SK-N-SH treated with all-trans-retinoic acid at 6 μM for 48 hours (cell line): ENCODE data around the gene PLEKHG2.

Source experiments
- ATAC-seq: fragments of 200-7000 bp; cut with Tn5 transposase; 3 replicates; pipeline ENCODE4 v1.9.1; 2020; ENCODE audit warnings: mild to moderate bottlenecking, moderate library complexity
- ARNTL ChIP-seq: fragments of 450-650 bp; formaldehyde crosslinking; IDR thresholded peaks from 2 replicates; pipeline ENCODE4 v1.5.0; 2020; ENCODE audit warnings: low read depth, mild to moderate bottlenecking, moderate library complexity, borderline replicate concordance
- BACH2 ChIP-seq: fragments of 250-450 bp; sonication (Bioruptor Pico); IDR thresholded peaks from 2 replicates; pipeline ENCODE4 v1.9.0; 2021; ENCODE audit warnings: mild to moderate bottlenecking, borderline replicate concordance
- CREB5 ChIP-seq: fragments of 250-450 bp; sonication (Bioruptor Pico); IDR thresholded peaks from 2 replicates; pipeline ENCODE4 v1.5.1; 2020; ENCODE audit warnings: low read depth, mild to moderate bottlenecking, moderate library complexity
- CSDC2 ChIP-seq: fragments of 250-450 bp; sonication (Bioruptor Pico); IDR thresholded peaks from 2 replicates; pipeline ENCODE4 v1.5.0; 2020; ENCODE audit warnings: mild to moderate bottlenecking, moderate library complexity
- ESRRG ChIP-seq: fragments of 250-450 bp; sonication (Bioruptor Pico); IDR thresholded peaks from 2 replicates; pipeline ENCODE4 v1.6.1; 2021; ENCODE audit warnings: mild to moderate bottlenecking
- GLIS3 ChIP-seq: fragments of 250-450 bp; sonication (Bioruptor Pico); IDR thresholded peaks from 2 replicates; pipeline ENCODE4 v1.5.0; 2020; ENCODE audit warnings: mild to moderate bottlenecking, moderate library complexity
- ISL1 ChIP-seq: fragments of 250-450 bp; sonication (Bioruptor Pico); IDR thresholded peaks from 2 replicates; pipeline ENCODE4 v2.1.2; 2022; ENCODE audit warnings: mild to moderate bottlenecking, moderate library complexity
- OSR1 ChIP-seq: fragments of 250-450 bp; sonication (Bioruptor Pico); IDR thresholded peaks from 2 replicates; pipeline ENCODE4 v1.8.0; 2022; ENCODE audit warnings: moderate library complexity, mild to moderate bottlenecking, inconsistent platforms
- PATZ1 ChIP-seq: fragments of 250-450 bp; sonication (Bioruptor Pico); IDR thresholded peaks from 2 replicates; pipeline ENCODE4 v1.8.0; 2020; ENCODE audit warnings: mild to moderate bottlenecking, moderate library complexity, borderline replicate concordance
- POU6F1 ChIP-seq: fragments of 250-450 bp; sonication (Bioruptor Pico); IDR thresholded peaks from 2 replicates; pipeline ENCODE4 v1.8.0; 2021; ENCODE audit warnings: low read depth, mild to moderate bottlenecking, moderate library complexity, borderline replicate concordance
- RARB ChIP-seq: fragments of 250-450 bp; sonication (Bioruptor Pico); IDR thresholded peaks from 2 replicates; pipeline ENCODE4 v1.8.0; 2021; ENCODE audit warnings: mild to moderate bottlenecking, moderate library complexity
- SNAI2 ChIP-seq: fragments of 250-450 bp; sonication (Bioruptor Pico); IDR thresholded peaks from 2 replicates; pipeline ENCODE4 v1.5.0; 2020; ENCODE audit warnings: mild to moderate bottlenecking, moderate library complexity
- TSHZ2 ChIP-seq: fragments of 250-450 bp; sonication (Bioruptor Pico); IDR thresholded peaks from 2 replicates; pipeline ENCODE4 v1.5.0; 2020; ENCODE audit warnings: mild to moderate bottlenecking, moderate library complexity
- ZC3H10 ChIP-seq: fragments of 250-450 bp; sonication (Bioruptor Pico); IDR thresholded peaks from 2 replicates; pipeline ENCODE4 v1.5.1; 2021; ENCODE audit warnings: mild to moderate bottlenecking, moderate library complexity
- ZFP3 ChIP-seq: fragments of 250-450 bp; sonication (Bioruptor Pico); IDR thresholded peaks from 2 replicates; pipeline ENCODE4 v1.5.0; 2020; ENCODE audit warnings: mild to moderate bottlenecking, moderate library complexity
- ZNF565 ChIP-seq: fragments of 450-650 bp; formaldehyde crosslinking; conservative IDR thresholded peaks from 2 replicates; pipeline ENCODE4 v1.5.0; 2020; ENCODE audit warnings: low read depth, mild to moderate bottlenecking, moderate library complexity
- ZNF70 ChIP-seq: fragments of 450-650 bp; formaldehyde crosslinking; IDR thresholded peaks from 2 replicates; pipeline ENCODE4 v1.5.0; 2020; ENCODE audit warnings: mild to moderate bottlenecking, moderate library complexity
- ZNF8 ChIP-seq: fragments of 450-650 bp; formaldehyde crosslinking; IDR thresholded peaks from 2 replicates; pipeline ENCODE4 v1.5.0; 2020; ENCODE audit warnings: mild to moderate bottlenecking, moderate library complexity

PLEKHG2 gene

GRCh38 chr19:39472746-39473442 is 60.4 kb downstream of the PLEKHG2 start:
- ATAC-seq = no peak; the same call in 2 of the 3 replicates
- no peak for TF ChIP-seq ZFP3 (CRISPR knock-in tag)
- no peak for TF ChIP-seq PATZ1
- no peak for TF ChIP-seq OSR1 (CRISPR knock-in tag)
- TF ChIP-seq ARNTL (CRISPR knock-in tag) = no peak
- TF ChIP-seq TSHZ2 (CRISPR knock-in tag) = no peak
- TF ChIP-seq ISL1 = no peak
- no peak for TF ChIP-seq ESRRG (CRISPR knock-in tag)
- no peak for TF ChIP-seq CSDC2
- TF ChIP-seq CREB5 (CRISPR knock-in tag) = no peak

GRCh38 chr19:39473443-39473960 is 61.0 kb downstream of the PLEKHG2 start:
- peak; percentile 8; the same call in 1 of the 3 replicates for ATAC-seq

More at GRCh38 chr19:39473443-39473960, 61.0 kb downstream of the PLEKHG2 start:
- TF ChIP-seq ARNTL (CRISPR knock-in tag) (no peak), SNAI2 (CRISPR knock-in tag) (no peak), CSDC2 (no peak), RARB (no peak), ESRRG (CRISPR knock-in tag) (no peak), OSR1 (CRISPR knock-in tag) (no peak), BACH2 (CRISPR knock-in tag) (no peak), CREB5 (CRISPR knock-in tag) (no peak), ZFP3 (CRISPR knock-in tag) (no peak), ZC3H10 (no peak), POU6F1 (CRISPR knock-in tag) (no peak), GLIS3 (CRISPR knock-in tag) (no peak), ZNF70 (CRISPR knock-in tag) (no peak), ZNF8 (CRISPR knock-in tag) (no peak), ISL1 (no peak), ZNF565 (no peak), TSHZ2 (CRISPR knock-in tag) (no peak)
